ENCODE results near the gene OAT.
A peak's percentile ranks its signal among the peaks of the same experiment; 100 is the strongest.

Gene OAT

DNA sequence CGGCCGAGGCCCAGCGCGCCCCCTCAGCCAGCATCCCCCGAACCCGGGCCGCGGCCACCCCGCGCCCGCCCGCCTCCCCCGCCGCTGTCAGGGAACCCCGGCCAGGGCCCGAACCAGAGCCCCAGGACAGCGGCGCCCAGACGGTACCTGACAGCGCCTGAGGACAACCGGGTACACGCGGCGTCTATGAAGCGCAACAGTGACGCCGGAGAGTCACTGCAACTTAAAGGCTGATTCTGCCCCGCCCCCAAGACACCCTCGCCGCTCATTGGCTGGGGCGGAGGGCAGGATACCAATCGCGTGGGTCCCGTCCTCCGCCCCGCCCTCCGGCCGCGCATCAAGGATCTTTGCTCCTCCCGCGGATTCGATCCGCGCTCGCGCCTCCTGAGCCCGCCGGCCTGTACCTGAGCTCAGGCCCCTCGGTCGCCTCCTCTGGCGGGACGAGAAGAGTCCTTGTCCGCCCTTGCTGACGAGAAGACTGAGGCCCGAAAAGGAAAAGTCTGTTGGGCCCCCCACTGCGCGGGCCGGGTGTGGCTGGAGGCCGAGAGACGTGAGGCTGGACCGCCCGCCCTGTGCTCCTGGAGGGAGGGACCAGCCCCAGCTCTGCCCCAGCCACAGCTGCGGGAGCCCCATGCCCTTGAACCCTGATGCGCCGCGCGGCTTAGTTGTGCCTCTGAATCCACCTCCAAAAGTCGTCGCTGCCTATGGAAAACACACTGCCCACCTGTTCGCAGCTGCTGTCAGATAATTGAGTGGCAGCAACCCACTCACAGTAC, at the start of gene OAT:
Gene OAT (minus strand): TSS at position 198 of the 776 bp plus-strand sequence. CDS start 6,752 bp downstream, outside the sequence.
- DNase-seq = peak; percentile 97

- no peak for DNase-seq
These were observed 48.4 kb upstream of the OAT start for GRCh38 chr10:124467165-124467564.

DNA sequence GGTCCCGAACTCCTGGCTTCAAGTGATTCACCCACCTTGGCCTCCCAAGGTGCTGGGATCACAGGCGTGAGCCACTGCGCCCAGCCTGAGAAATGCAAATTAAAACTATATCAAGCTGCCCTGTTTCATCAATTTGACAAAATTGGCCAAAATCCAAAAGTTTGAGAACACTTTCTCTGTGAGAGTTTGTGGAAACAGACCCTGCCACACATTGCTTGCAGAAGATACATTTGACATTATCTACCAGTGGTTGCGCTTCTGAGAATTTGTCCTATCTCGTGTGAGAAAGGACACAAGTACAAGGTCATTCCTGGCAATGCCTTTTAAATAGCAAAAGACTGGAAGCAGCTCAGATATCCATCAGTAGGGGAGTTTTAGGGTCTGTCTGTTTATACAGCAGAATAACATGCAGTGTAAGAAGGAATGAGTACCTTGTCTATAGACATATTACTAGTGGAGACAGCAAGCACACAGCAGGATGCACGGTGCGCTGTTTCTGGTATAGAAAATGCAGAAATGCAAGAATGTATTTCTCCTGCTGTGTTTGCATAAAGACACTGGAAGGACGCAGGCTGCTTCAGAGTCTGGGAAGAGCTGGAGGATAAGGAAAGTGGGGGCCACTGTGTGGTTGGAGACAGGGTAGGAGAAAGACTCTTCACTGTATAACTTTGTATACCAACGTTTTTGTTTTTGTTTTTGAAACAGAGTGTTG, 47.2 kb upstream of the OAT start:
- DNase-seq = no peak

DNA sequence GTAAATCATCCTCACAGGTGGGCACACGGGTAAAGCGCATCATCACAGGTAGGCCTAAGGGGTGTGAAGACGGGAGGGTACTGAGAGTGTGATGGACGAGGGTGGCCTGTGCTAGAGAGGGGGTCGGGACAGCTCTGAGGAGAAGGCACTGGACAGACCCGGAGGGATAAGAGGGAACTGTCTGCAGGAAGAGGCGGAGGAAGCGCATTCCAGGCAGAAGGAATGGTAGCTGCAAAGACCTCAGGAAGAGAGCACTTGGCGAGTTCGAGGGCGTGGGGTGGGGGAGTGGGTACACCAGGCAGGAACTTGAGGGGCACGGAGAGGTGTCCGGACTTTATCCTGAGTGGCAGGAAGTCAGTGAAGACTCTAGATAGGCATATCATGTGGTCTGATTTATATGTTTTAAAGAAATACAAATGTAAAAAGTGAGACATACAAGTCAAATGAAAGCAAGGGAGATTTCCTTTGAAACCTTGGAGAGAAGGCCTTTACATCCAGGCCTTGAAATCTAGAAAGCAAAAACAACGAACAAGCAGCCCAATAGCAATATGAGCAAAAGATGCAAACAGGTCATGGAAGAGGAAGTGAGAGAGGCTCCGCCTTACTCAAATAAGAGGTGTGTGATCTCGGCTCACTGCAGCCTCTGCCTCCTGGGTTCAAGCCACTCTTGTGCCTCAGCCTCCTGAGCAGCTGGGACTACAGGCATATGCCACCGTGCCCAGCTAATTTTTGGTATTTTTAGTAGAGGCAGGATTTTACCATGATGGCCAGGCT, 46.5 kb upstream of the OAT start:
- no peak for DNase-seq

GRCh38 chr10:124464028-124464965, 45.6 kb upstream of the OAT start:
- no peak for DNase-seq

GRCh38 chr10:124462348-124462695, 43.6 kb upstream of the OAT start:
- no peak for DNase-seq

- DNase-seq = peak; percentile 90
These were observed 43.1 kb upstream of the OAT start, which contains the start of gene LHPP for GRCh38 chr10:124461642-124462347. Gene LHPP (plus strand): TSS chr10:124461823. CDS start chr10:124461863, 40 bp downstream.

DNA sequence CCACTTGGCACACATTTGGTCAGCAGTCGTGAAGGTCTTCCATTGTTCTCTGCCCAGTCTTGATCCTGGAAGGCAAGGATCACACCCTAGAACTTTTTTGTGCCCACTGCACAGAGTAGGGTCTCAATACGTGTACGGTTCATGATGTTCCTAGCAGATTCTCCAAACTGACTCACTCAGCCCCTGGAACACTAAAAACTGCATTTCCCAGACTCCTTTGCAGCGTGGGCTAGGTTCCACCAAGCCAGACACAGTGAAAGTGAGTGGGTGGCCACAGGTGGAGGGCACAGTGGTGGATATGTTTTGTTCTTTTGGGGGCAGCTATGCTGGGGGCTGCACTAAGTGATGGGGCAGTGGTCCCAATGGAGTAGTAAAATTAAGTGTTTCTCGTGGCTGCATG, 41.4 kb upstream of the OAT start:
- DNase-seq = no peak

DNA sequence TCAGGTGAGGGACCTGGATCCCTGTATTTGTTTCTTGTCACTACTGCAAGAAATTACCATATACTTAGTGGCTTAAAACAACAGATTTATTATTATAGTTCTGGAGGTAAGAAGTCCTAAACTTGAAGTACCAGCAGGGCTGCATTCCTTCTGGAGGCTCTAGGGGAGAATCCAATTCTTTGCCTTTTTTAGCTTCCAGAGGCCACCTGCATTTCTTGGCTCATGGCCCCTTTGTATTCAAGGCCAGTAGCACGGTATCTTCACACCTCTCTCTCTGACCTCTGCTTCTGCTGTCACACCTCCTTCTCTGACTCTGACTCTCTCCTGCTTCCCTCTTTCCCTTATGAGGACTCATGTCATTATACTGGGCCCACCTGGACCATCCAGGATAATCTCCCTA, 40.7 kb upstream of the OAT start:
- DNase-seq = no peak

DNA sequence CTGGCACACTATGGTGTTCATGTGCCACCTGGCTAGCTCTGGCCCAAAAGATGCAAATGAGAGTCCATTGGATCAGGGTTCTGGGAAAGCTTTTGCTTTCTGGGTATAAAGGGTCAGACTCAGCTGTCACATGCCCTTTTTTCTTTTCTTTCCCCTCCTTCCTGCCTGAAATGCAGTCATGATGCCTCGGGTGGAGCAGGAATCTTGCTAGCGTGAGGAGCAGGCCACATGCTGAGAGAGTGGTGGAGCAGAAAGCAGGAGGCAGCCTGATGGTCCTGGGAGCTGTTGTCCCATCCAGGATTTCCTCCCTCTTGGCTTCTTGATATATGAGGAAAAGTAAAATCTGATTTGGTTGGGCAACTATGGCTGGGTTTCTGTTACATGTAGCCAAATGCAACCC, 40.2 kb upstream of the OAT start:
- DNase-seq = no peak

GRCh38 chr10:124458473-124458872, 39.8 kb upstream of the OAT start:
- no peak for DNase-seq

DNA sequence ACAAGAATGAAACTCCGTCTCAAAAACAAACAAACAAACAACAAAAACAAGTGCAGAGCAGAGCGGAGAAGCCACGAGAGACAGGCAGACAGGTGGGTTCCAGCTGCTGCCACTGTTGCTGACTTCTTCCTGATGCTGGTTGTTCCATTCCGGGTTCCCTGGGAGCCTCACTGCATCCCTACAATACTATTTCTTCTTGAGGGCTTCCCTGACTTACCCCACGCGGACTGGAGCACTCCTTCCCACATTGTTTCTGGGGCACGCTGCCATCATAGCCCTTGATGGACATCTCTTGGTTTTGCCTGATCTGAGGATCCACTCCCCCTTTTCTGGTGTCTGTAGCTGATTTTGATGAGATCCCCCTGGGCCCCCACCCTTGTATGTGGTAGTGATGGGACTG, 36.7 kb upstream of the OAT start:
- DNase-seq = no peak

DNA sequence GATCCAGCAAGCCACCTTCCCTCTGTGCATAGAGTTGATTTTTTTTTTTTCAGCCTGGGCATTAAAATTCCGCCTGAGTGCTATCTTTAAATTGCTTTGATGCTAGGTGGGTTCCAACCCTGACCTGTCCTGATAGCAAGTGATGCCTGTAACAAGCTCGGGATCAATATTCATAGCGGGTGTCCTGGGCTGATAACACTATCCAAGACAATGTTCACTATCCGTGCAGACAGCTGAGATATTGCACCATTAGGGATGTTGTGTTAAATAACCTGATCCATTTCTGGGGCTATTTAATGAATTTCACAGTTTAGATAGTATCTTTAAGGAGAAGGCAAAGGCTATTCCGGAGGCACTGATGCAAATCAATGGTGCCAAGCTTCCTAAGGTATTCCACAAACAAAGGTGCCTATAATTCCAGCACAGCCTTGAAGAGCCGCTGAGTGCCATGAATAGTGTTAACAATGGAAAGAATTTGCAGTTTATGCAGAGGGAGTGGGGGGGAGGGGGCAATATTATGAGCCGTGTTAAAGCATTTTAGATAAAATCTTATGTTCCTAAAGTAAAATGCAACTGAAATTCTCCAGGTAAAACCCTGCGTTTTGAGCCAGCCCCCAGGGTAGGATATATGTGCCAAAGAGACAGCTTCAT, 35.4 kb upstream of the OAT start:
- no peak for DNase-seq

- DNase-seq = no peak
These were observed 32.6 kb upstream of the OAT start for GRCh38 chr10:124451276-124451675.

- no peak for DNase-seq
These were observed 32.0 kb upstream of the OAT start for GRCh38 chr10:124450783-124451057.

- DNase-seq = no peak
These were observed 31.5 kb upstream of the OAT start, which contains the start of gene NKX1-2 for GRCh38 chr10:124450012-124450782. Gene NKX1-2 (minus strand): TSS chr10:124450035. CDS start chr10:124449943, 92 bp downstream.

GRCh38 chr10:124449170-124450011, 30.7 kb upstream of the OAT start:
- no peak for DNase-seq

- DNase-seq = no peak
These were observed 30.0 kb upstream of the OAT start for GRCh38 chr10:124448696-124449169.

- DNase-seq = no peak
These were observed 29.2 kb upstream of the OAT start for GRCh38 chr10:124447751-124448466.
